GM21737 (cell line): ENCODE measurements around the gene GSE1.

ENCODE experiments used
- ATAC-seq: cut with Tn5 transposase; IDR thresholded peaks from one replicate; pipeline ENCODE4 v1.9.1; 2021; ENCODE audit warnings: mild to moderate bottlenecking, moderate library complexity; ENCODE audit not compliant: unreplicated experiment

Gene GSE1

GRCh38 chr16:85645021-85645589 is 32.0 kb downstream of the GSE1 start:
- ATAC-seq, result no peak

- ATAC-seq, result no peak
These were observed 33.3 kb downstream of the GSE1 start for GRCh38 chr16:85646358-85646907.

- no peak for ATAC-seq
These were observed 33.9 kb downstream of the GSE1 start for GRCh38 chr16:85646976-85647375.

- no peak for ATAC-seq
These were observed 35.1 kb downstream of the GSE1 start for GRCh38 chr16:85648070-85648714.

GRCh38 chr16:85648805-85649204 is 35.7 kb downstream of the GSE1 start:
- no peak for ATAC-seq

GRCh38 chr16:85649411-85650134 is 36.5 kb downstream of the GSE1 start:
- ATAC-seq, result no peak

GRCh38 chr16:85650135-85650843 is 37.2 kb downstream of the GSE1 start:
- no peak for ATAC-seq

- ATAC-seq, result no peak
These were observed 37.9 kb downstream of the GSE1 start for GRCh38 chr16:85650844-85651628.

GRCh38 chr16:85651629-85652430 is 38.7 kb downstream of the GSE1 start:
- ATAC-seq, result no peak

- no peak for ATAC-seq
These were observed 39.5 kb downstream of the GSE1 start for GRCh38 chr16:85652431-85653221.

- ATAC-seq, result no peak
These were observed 40.3 kb downstream of the GSE1 start for GRCh38 chr16:85653290-85653891.

- ATAC-seq, result no peak
These were observed 41.4 kb downstream of the GSE1 start for GRCh38 chr16:85654251-85655095.

- no peak for ATAC-seq
These were observed 42.4 kb downstream of the GSE1 start for GRCh38 chr16:85655216-85656129.

GRCh38 chr16:85656351-85657266 is 43.5 kb downstream of the GSE1 start:
- no peak for ATAC-seq

GRCh38 chr16:85657267-85657650 is 44.1 kb downstream of the GSE1 start:
- no peak for ATAC-seq

- ATAC-seq, result no peak
These were observed 44.9 kb downstream of the GSE1 start for GRCh38 chr16:85657996-85658395.
